Endothelial cell (in vitro differentiated cells): Measurements from ENCODE around the gene UBE2L3. TPM values are rescaled to one million over a fixed set of nuclear protein-coding genes. Genes with fewer than 3 reads are reported as not detected.
"Not testable (repeated sequence)": the region's sequence is repeated elsewhere in the genome, so short reads cannot be mapped to it uniquely, and the experiment has no call there.

Source experiments
- DNase-seq: peaks from one replicate; pipeline ENCODE4 v3.0.0; 2021; ENCODE audit warnings: low spot score
- H3K27ac Mint-ChIP-seq: one replicate; pipeline ENCODE4 v1.8.0; 2021; ENCODE audit warnings: mixed read lengths, inconsistent platforms; ENCODE audit not compliant: unreplicated experiment
- H3K27me3 Mint-ChIP-seq: one replicate; pipeline ENCODE4 v1.8.0; 2021; ENCODE audit warnings: mild to moderate bottlenecking, moderate library complexity, mixed read lengths, inconsistent platforms; ENCODE audit not compliant: unreplicated experiment
- H3K36me3 Mint-ChIP-seq: one replicate; pipeline ENCODE4 v1.8.0; 2021; ENCODE audit warnings: mild to moderate bottlenecking, low read depth, mixed read lengths, inconsistent platforms; ENCODE audit not compliant: unreplicated experiment
- H3K4me1 Mint-ChIP-seq: one replicate; pipeline ENCODE4 v1.8.0; 2021; ENCODE audit warnings: mild to moderate bottlenecking, mixed read lengths, inconsistent platforms; ENCODE audit not compliant: unreplicated experiment
- H3K4me3 Mint-ChIP-seq: one replicate; pipeline ENCODE4 v1.8.0; 2021; ENCODE audit warnings: mild to moderate bottlenecking, mixed read lengths, inconsistent platforms; ENCODE audit not compliant: unreplicated experiment
- H3K9me3 Mint-ChIP-seq: one replicate; pipeline ENCODE4 v1.8.0; 2021; ENCODE audit warnings: mixed read lengths, inconsistent platforms; ENCODE audit not compliant: unreplicated experiment
- CTCF ChIP-seq: fragments of 200-600 bp; sonication (generic); IDR thresholded peaks from one replicate; pipeline ENCODE4 v1.5.0; 2021; ENCODE audit warnings: antibody characterized with exemption; ENCODE audit not compliant: unreplicated experiment
- total RNA-seq: library from RNA; stranded (reverse); fragmentation: NEBNext Ultra II Directional; extraction: Animal tissue kit (Norgen Biotek cat#: 25700); gene quantifications from one replicate; pipeline ENCODE4 v1.2.1, GENCODE V29; 2021; ENCODE audit not compliant: unreplicated experiment

Gene UBE2L3
- total RNA-seq, 1 donor from 2014 or later = 62.2 TPM

DNA sequence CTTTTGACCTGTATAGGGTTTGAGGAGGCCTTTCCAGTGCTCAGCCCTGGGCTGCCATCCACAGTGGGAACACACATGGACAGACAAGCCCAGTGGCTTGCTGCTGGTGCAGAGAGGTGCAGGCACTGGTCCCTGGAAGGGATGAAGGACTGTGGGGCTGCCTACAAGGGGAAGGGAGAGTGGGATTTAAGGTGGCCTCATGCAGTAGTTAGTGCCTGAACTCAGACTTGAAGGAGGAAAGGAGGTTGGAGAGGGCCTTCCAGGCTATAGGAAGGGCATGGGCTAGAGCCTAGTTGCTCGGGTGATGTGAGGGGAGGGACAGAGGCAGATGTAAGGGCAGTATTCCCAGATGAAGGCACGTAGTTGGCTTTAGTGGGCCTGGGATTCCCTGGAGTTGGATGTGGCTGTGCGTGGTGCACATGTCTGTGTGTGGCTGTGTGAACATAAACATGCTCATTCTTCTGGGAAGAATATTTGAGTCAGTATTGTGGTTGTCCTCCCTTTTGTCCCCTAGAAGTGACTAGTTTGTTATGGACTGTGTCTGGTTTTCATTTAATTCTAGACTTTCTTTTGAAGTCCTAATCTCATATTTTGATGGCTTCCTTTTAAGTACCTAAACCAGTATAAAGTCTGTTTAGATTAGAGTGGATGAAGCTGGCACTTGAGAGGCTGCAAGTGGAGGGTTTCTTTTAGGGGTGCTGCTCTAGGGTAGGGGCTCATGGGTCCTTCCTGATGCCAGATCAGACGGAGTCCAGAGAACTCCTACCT lies 43.9 kb downstream of the UBE2L3 start:
- Mint-ChIP-seq H3K4me1 (peaks cover 4% of the 10 kb centered on the region), H3K27me3 (peaks cover 3% of the 10 kb centered on the region), H3K36me3 (peaks cover 28% of the 10 kb centered on the region), H3K4me3 (no peak overlapping the region), H3K27ac (peak overlapping the region; percentile 6), H3K9me3 (no peaks in the 10 kb centered on the region)
- no peak for DNase-seq
- TF ChIP-seq CTCF = no peak

DNA sequence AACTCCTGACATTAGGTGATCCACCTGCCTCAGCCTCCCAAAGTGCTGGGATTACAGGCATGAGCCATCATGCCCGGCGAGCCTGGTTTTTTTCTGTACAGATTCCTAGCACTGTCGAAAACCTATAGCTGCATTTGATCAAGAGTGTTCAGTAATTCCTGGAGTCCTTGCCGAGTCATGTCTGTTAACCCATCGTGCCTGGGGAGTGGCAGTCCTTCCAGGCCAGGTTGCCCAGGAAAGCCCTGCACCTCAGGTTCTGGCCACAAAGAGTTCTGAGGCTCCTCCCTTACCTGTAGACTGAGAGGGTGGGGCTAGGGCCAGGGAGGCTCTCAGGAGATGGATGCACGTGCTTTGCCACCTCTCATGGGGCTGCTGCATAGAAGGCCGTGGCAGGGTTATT lies 45.3 kb downstream of the UBE2L3 start:
- Mint-ChIP-seq H3K4me1 (no peaks in the 10 kb centered on the region), H3K36me3 (peaks cover 28% of the 10 kb centered on the region), H3K9me3 (no peaks in the 10 kb centered on the region), H3K27ac (no peak overlapping the region), H3K4me3 (no peak overlapping the region), H3K27me3 (peaks cover 3% of the 10 kb centered on the region)
- DNase-seq = no peak
- no peak for TF ChIP-seq CTCF

- Mint-ChIP-seq H3K36me3 (peaks cover 28% of the 10 kb centered on the region), H3K9me3 (no peaks in the 10 kb centered on the region), H3K4me1 (no peaks in the 10 kb centered on the region), H3K27me3 (peaks cover 3% of the 10 kb centered on the region), H3K4me3 (no peak overlapping the region), H3K27ac (no peak overlapping the region)
- TF ChIP-seq CTCF = no peak
- no peak for DNase-seq
Measured at GRCh38 chr22:21613553-21614233, 46.2 kb downstream of the UBE2L3 start.

GRCh38 chr22:21615731-21616130 lies 48.2 kb downstream of the UBE2L3 start:
- Mint-ChIP-seq H3K4me3 (no peak overlapping the region), H3K4me1 (no peaks in the 10 kb centered on the region), H3K27ac (no peak overlapping the region), H3K36me3 (peaks cover 25% of the 10 kb centered on the region), H3K9me3 (no peaks in the 10 kb centered on the region), H3K27me3 (peaks cover 3% of the 10 kb centered on the region)
- TF ChIP-seq CTCF = no peak
- no peak for DNase-seq

GRCh38 chr22:21617337-21617736 lies 49.8 kb downstream of the UBE2L3 start:
- peaks cover 17% of the 10 kb centered on the region for H3K36me3 Mint-ChIP-seq
- not testable (repeated sequence) for H3K27me3 Mint-ChIP-seq

More at GRCh38 chr22:21617337-21617736, 49.8 kb downstream of the UBE2L3 start:
- H3K9me3 Mint-ChIP-seq, H3K4me1 Mint-ChIP-seq, H3K27ac Mint-ChIP-seq, H3K4me3 Mint-ChIP-seq, DNase-seq: not testable (repeated sequence)
